Activated T-helper 2 cell treated with anti-CD3 and anti-CD28 coated beads, Interferon-gamma antibody, Interleukin-2, Interleukin-4, amounts not matched to agents 10 μg/mL and 5 μg/mL and 100 μg/mL, durations not matched to agents 14 hours and 24 hours and 36 hours (primary cell): ENCODE data around the gene GLI3. TPM values are rescaled to one million over a fixed set of nuclear protein-coding genes. Genes with fewer than 3 reads are reported as not detected.

Source experiments
- DNase-seq: peaks from one replicate; pipeline ENCODE4 v3.0.0; 2021; ENCODE audit warnings: low spot score
- H3K27ac Mint-ChIP-seq: one replicate; pipeline ENCODE4 v1.8.0; 2021; ENCODE audit warnings: mixed read lengths
- H3K27me3 Mint-ChIP-seq: one replicate; pipeline ENCODE4 v1.8.0; 2021; ENCODE audit warnings: low read depth, mixed read lengths
- H3K36me3 Mint-ChIP-seq: one replicate; pipeline ENCODE4 v1.8.0; 2021; ENCODE audit warnings: low read depth, mixed read lengths
- H3K4me1 Mint-ChIP-seq: one replicate; pipeline ENCODE4 v1.8.0; 2021; ENCODE audit warnings: low read depth, mixed read lengths
- H3K4me3 Mint-ChIP-seq: one replicate; pipeline ENCODE4 v1.8.0; 2021; ENCODE audit warnings: low read depth, mild to moderate bottlenecking, moderate library complexity, mixed read lengths
- H3K9me3 Mint-ChIP-seq: one replicate; pipeline ENCODE4 v1.8.0; 2021; ENCODE audit warnings: mixed read lengths
- intact Hi-C: fragments of 100-400 bp; cut with micrococcal nuclease; formaldehyde crosslinking; loops from one replicate; pipeline ENCODE4 v1.15.1; 2023
- total RNA-seq: library from RNA; stranded (reverse); gene quantifications from 2 replicates; pipeline ENCODE4 v1.2.3, GENCODE V29; 2022

The GLI3 gene
- total RNA-seq, 1 donor from 2014 or later = not detected

GRCh38 chr7:41971640-41972187 is 265.3 kb downstream of the GLI3 start:
- H3K4me1 Mint-ChIP-seq = no peaks in the 10 kb centered on the region
- peaks cover 5% of the 10 kb centered on the region for H3K27me3 Mint-ChIP-seq
- intact Hi-C loops = no loop called here
- no peaks in the 10 kb centered on the region for H3K36me3 Mint-ChIP-seq
- H3K27ac Mint-ChIP-seq = no peak overlapping the region
- DNase-seq = no peak
- no peak overlapping the region for H3K4me3 Mint-ChIP-seq
- no peaks in the 10 kb centered on the region for H3K9me3 Mint-ChIP-seq

DNA sequence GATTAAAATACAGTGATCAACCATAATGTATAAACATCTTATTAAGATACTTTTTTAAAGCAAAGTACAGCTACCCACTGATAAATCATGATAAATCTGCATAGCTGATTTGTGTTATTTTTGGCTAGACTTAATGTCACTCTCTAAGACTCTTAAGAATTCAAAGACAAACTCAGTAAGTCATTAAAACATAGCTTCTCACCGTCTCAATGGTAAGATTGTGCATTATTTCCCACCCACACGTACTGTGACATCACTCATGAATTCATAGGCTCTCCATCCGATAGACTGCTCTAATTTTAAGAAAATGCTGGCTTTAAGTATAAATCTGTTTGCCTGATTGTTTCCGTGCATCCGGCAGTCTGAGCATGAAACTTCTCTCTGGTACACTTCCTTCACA is 266.1 kb downstream of the GLI3 start:
- Mint-ChIP-seq H3K4me3 (no peak overlapping the region), H3K9me3 (no peaks in the 10 kb centered on the region), H3K36me3 (no peaks in the 10 kb centered on the region), H3K4me1 (no peaks in the 10 kb centered on the region), H3K27me3 (peaks cover 4% of the 10 kb centered on the region), H3K27ac (no peak overlapping the region)
- no peak for DNase-seq
- intact Hi-C loops = no loop called here

DNA sequence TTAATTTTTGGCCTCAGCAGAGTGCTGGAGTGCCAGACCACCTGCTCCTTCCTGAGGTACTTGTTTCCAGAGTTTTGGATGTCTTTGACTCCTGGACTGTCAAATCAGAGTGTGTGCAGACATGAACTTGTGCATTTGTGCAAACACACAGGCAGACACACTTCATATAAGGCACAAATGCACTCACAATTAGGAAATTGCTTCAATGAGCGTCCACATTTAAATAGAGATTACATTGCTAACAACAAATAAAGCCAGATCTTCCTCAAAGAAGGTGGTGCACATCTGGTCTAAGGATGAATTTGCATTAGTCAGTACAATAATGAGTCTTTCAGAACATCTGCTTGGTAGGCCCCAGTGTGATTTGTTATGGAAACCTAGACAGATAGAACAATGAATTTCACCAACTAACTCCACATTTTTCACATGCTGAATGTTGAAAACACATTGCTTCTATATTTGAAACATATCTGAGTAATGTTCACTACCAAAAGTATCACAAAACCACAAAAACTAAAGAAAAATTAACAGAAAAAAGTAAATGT is 267.4 kb downstream of the GLI3 start:
- intact Hi-C loops = no loop called here
- no peak overlapping the region for H3K27ac Mint-ChIP-seq
- H3K4me1 Mint-ChIP-seq = no peaks in the 10 kb centered on the region
- no peaks in the 10 kb centered on the region for H3K36me3 Mint-ChIP-seq
- no peak for DNase-seq
- no peaks in the 10 kb centered on the region for H3K9me3 Mint-ChIP-seq
- H3K4me3 Mint-ChIP-seq = no peak overlapping the region
- no peaks in the 10 kb centered on the region for H3K27me3 Mint-ChIP-seq

- H3K36me3 Mint-ChIP-seq = no peaks in the 10 kb centered on the region
- no peak overlapping the region for H3K4me3 Mint-ChIP-seq
- no peaks in the 10 kb centered on the region for H3K9me3 Mint-ChIP-seq
- DNase-seq = no peak
- H3K27ac Mint-ChIP-seq = no peak overlapping the region
- intact Hi-C loops = no loop called here
- H3K4me1 Mint-ChIP-seq = no peaks in the 10 kb centered on the region
- no peaks in the 10 kb centered on the region for H3K27me3 Mint-ChIP-seq
Observed at GRCh38 chr7:41967156-41967555, 269.9 kb downstream of the GLI3 start.

DNA sequence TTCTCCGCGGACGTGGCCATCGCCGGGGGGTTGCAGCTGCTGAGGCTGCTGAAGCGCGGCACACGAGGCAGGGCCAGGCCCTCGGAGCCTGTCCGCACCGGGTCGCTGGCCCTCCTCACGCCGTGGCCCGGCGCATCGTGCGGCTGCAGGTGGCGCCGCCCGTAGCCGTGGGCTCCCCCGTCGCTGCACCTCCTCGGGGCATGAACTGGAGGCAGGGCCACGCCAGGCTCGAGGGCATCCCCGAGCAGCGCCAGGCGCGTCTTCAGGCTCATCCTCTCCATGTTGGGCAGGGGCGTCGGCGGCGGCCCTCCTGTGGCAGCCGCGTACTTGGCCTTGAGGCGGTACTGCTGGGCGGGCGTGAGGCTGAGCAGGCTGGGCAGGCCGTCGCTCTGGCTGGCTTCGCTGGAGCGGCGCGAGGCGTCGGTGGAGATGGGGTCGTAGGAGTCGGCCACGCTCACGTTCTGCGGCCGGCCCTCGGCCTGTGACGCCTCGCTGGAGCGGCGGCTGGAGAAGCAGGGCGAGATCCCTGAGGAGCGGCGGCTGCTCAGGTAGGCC is 271.0 kb downstream of the GLI3 start:
- Mint-ChIP-seq H3K36me3 (no peaks in the 10 kb centered on the region), H3K27ac (no peak overlapping the region), H3K4me3 (no peak overlapping the region), H3K27me3 (peaks cover 2% of the 10 kb centered on the region), H3K4me1 (no peaks in the 10 kb centered on the region), H3K9me3 (no peaks in the 10 kb centered on the region)
- no peak for DNase-seq
- intact Hi-C loops = no loop called here

- H3K4me1 Mint-ChIP-seq = no peaks in the 10 kb centered on the region
- DNase-seq = no peak
- H3K27me3 Mint-ChIP-seq = peaks cover 2% of the 10 kb centered on the region
- H3K27ac Mint-ChIP-seq = no peak overlapping the region
- no peaks in the 10 kb centered on the region for H3K36me3 Mint-ChIP-seq
- no peak overlapping the region for H3K4me3 Mint-ChIP-seq
- intact Hi-C loops = no loop called here
- H3K9me3 Mint-ChIP-seq = no peaks in the 10 kb centered on the region
Observed at GRCh38 chr7:41964849-41965745, 271.9 kb downstream of the GLI3 start.

DNA sequence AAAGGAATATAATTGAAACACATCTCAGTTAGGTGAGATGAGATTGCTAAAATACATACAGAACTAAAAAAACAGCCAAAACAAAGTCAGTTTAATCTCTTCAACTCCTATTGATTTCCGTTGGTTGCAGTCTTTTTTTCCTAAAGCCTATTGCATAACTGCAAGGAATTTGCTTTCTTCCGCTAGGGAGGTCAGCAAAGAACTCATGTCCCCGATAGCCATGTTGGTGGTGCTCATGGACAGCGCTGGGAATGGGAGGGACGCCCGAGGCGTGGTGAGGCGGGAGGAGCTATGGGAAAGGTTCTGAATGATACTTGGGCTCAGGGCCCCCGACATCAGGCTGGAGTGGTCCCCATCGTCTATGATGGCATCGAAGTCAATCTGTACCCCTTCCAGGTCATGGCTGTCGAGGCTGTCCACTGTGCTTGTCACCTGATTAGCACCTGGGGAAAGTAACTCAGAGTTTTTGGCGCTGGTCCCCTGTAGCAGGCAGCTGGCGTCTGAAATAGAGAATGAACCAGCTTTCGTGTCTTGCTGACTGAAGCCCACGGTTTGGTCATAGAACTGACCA is 272.7 kb downstream of the GLI3 start:
- H3K4me3 Mint-ChIP-seq = no peak overlapping the region
- H3K9me3 Mint-ChIP-seq = no peaks in the 10 kb centered on the region
- H3K27ac Mint-ChIP-seq = no peak overlapping the region
- intact Hi-C loops = no loop called here
- no peaks in the 10 kb centered on the region for H3K36me3 Mint-ChIP-seq
- no peaks in the 10 kb centered on the region for H3K4me1 Mint-ChIP-seq
- DNase-seq = no peak
- H3K27me3 Mint-ChIP-seq = peaks cover 2% of the 10 kb centered on the region

DNA sequence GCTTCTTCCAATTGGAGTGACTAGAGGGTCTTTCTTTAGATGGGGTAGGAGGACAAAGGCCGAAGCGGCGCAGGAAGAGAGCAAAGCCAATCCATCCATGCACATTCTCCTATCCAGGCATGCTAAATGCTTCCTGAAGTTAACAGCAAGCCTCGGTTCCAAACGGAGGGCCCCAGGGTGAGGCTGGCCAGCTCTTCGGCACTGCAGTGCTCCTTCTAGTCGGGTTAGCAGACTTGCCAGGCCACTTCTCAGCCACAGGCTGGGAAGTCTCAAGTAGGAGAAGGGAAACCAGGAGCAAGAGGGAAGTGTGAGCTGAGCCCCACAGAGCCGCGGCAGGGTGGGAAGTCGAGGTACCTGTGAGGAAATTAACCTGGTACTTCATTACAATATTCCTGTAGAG is 280.3 kb downstream of the GLI3 start:
- Mint-ChIP-seq H3K9me3 (no peaks in the 10 kb centered on the region), H3K4me1 (no peaks in the 10 kb centered on the region)
- intact Hi-C loops = no loop called here

DNA sequence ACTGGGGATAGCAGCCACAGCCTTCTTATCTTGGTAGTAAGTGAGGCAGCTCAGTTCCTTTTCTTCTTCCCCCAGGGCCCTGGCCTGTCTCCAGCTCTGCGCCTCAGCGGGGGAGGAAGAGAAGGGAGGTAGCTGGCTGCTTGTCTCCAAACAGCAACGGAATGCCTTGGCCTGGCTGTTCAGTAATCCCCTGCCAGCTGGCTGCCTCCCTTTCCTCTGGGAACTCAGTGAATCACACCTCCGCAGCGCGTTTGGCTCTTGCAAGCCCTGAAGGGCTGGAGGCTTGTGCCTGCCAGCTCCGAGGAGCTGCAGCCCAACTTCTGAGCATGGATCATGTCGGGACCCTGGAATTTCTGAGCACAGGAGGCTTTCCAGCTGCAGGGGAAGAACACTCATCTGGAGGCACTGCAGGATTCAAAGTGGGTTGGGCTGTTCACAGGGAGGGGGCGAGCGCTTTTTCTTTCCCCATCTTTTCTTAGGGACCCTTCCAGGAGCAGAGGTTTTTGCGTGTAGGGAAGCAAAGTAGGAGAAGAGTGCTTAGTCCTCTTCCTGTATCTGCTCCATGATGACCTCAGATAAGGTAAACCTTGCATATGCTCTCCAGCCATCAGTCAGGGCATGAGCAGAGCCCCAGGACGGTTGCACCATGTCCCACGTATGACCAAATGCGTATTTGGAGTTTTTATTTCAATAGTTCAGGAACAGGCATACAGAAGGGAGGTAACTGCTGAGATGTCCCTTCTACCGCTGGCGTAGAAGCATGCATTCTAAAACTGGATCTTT is 280.9 kb downstream of the GLI3 start:
- intact Hi-C loops = no loop called here
- no peaks in the 10 kb centered on the region for H3K36me3 Mint-ChIP-seq

More for the DNA sequence above, 280.3 kb downstream of the GLI3 start:
- Mint-ChIP-seq H3K4me3 (no peak overlapping the region), H3K27me3 (peaks cover 9% of the 10 kb centered on the region), H3K36me3 (no peaks in the 10 kb centered on the region), H3K27ac (no peak overlapping the region)
- DNase-seq = no peak

DNA sequence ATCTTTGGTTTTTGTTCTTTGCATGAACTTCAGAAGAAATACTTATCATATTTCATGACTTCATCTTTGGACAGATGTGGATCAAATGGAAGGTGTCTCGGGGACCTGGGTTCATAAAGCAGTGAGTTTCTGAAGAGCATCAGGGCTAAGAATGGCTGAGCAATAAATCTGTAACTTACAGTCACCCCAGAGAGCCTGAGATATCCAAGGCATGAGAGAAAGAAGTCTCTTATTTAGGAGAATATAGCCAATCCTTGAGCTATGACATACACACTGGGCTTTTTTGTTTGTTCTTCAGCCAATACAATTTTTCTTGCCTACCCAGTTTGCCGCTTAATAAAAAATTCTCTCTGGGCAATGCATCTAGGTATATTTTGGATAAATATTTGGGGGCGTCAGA is 281.6 kb downstream of the GLI3 start:
- Mint-ChIP-seq H3K36me3 (no peaks in the 10 kb centered on the region), H3K9me3 (no peaks in the 10 kb centered on the region), H3K4me3 (no peak overlapping the region), H3K27ac (no peak overlapping the region), H3K27me3 (peaks cover 9% of the 10 kb centered on the region), H3K4me1 (no peaks in the 10 kb centered on the region)
- intact Hi-C loops = no loop called here
- no peak for DNase-seq

More for the DNA sequence above, 280.9 kb downstream of the GLI3 start:
- DNase-seq = no peak
- Mint-ChIP-seq H3K27ac (no peak overlapping the region), H3K9me3 (no peaks in the 10 kb centered on the region), H3K4me3 (no peak overlapping the region), H3K27me3 (peaks cover 9% of the 10 kb centered on the region), H3K4me1 (no peaks in the 10 kb centered on the region)

GRCh38 chr7:41954976-41955375 is 282.0 kb downstream of the GLI3 start:
- DNase-seq = no peak
- intact Hi-C loops = no loop called here
- H3K27me3 Mint-ChIP-seq = peaks cover 9% of the 10 kb centered on the region

DNA sequence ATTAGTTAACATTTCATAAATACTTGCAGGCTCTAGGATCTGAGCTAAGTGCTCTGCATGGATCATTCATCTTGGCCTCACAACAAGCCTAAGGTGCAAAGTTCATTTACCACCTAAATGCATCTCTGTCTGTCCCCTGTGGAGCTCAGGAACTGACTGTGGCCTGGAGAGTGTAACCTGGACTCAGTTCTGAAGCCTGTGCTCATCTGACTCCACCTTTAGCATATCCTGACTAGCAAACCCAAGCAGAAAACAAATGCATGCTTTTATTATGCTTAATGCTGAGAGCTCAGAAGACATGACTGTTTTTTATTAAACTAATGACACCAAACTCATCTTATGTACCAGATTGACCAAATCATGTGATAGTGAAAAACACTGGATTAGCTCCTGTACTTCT is 288.5 kb downstream of the GLI3 start:
- DNase-seq = no peak
- no peak overlapping the region for H3K27ac Mint-ChIP-seq
- intact Hi-C loops = loop anchor here (10.0 kb wide), 1 partner anchor 1316 kb away; no protein-coding TSS in a partner anchor
- no peaks in the 10 kb centered on the region for H3K4me1 Mint-ChIP-seq
- H3K9me3 Mint-ChIP-seq = no peaks in the 10 kb centered on the region
- H3K4me3 Mint-ChIP-seq = no peak overlapping the region
- H3K27me3 Mint-ChIP-seq = peaks cover 2% of the 10 kb centered on the region
- no peaks in the 10 kb centered on the region for H3K36me3 Mint-ChIP-seq

More at GRCh38 chr7:41954976-41955375, 282.0 kb downstream of the GLI3 start:
- Mint-ChIP-seq H3K27ac (no peak overlapping the region), H3K36me3 (no peaks in the 10 kb centered on the region), H3K4me1 (no peaks in the 10 kb centered on the region), H3K9me3 (no peaks in the 10 kb centered on the region), H3K4me3 (no peak overlapping the region)
